Stomach (tissue), 9 donors: Measurements from ENCODE around the gene SYT5. TPM values are rescaled to one million over a fixed set of nuclear protein-coding genes. Genes with fewer than 3 reads are reported as not detected.
"Not testable (repeated sequence)": the region's sequence is repeated elsewhere in the genome, so short reads cannot be mapped to it uniquely, and the experiment has no call there.

Experiments used
- DNase-seq, 2 donors: peaks; one replicate each; pipeline versions ENCODE4 v3.0.0 to v3.0.0-alpha.2; 2013 to 2019
- H3K27ac ChIP-seq, 5 donors: fragments of 200-600 bp in 4 of 5; sonication (generic) in 4 of 5; one replicate each; pipeline ENCODE4 v1.5.1; 2013 to 2019; ENCODE audit warnings: mild to moderate bottlenecking in 1 of 5, moderate library complexity in 1 of 5
- H3K27me3 ChIP-seq, 3 donors: fragments of 200-600 bp; sonication (generic); one replicate each; pipeline ENCODE4 v1.5.1; 2017 to 2019; ENCODE audit warnings: mixed run types in 1 of 3
- H3K36me3 ChIP-seq, 4 donors: fragments of 200-600 bp; sonication (generic); 1 replicate in 3 of 4; 2 replicates in 1 of 4; pipeline ENCODE4 v1.5.1; 2016 to 2019
- H3K4me1 ChIP-seq, 4 donors: fragments of 200-600 bp; sonication (generic); one replicate each; pipeline ENCODE4 v1.5.1; 2016 to 2019
- H3K4me3 ChIP-seq, 4 donors: fragments of 200-600 bp; sonication (generic) in 3 of 4; one replicate each; pipeline ENCODE4 v1.5.1; 2016 to 2019; ENCODE audit warnings: mild to moderate bottlenecking in 1 of 4
- H3K9me3 ChIP-seq, 4 donors: fragments of 200-600 bp; sonication (generic); one replicate each; pipeline ENCODE4 v1.5.1; 2016 to 2019
- EP300 ChIP-seq: sonication (generic); formaldehyde crosslinking; IDR thresholded peaks from one replicate; pipeline ENCODE4 v1.6.1; 2017; ENCODE audit warnings: antibody characterized with exemption
- POLR2A ChIP-seq, 4 donors: fragments of 450-650 bp; IDR thresholded peaks; one replicate each; pipeline ENCODE4 v1.6.1; 2016; ENCODE audit warnings: antibody characterized with exemption in 4 of 4, control low read depth in 2 of 4, mild to moderate bottlenecking in 1 of 4, moderate library complexity in 1 of 4
- POLR2AphosphoS5 ChIP-seq, 3 donors: sonication (generic); formaldehyde crosslinking; IDR thresholded peaks; one replicate each; pipeline ENCODE4 v1.6.1; 2016; ENCODE audit warnings: antibody characterized with exemption in 3 of 3
- WGBS, 5 donors: extraction: QIAGEN DNeasy Blood & Tissue Kit in 3 of 5; methylation state at CpG; one replicate each; pipeline versions ENCODE4 v1.1.5 to v1.1.7; 2013 to 2018; 5-methylcytosine and 5-hydroxymethylcytosine counted together
- intact Hi-C: fragments of 100-400 bp; cut with DNase I; formaldehyde crosslinking; loops from one replicate; pipeline ENCODE4 v1.15.1; 2023; ENCODE audit warnings: low total_unique reads
- polyA plus RNA-seq, 3 donors: library from polyadenylated mRNA; stranded (reverse); fragments of 200-250 nt; gene quantifications; one replicate each; pipeline ENCODE4 v1.2.3, GENCODE V29; 2013
- total RNA-seq, 5 donors: library from RNA; depleted of rRNA; stranded (reverse); fragments of >200 nt; gene quantifications; one replicate each; pipeline versions ENCODE4 v1.1.0 to v1.2.3, GENCODE V29; 2014 to 2016
- TF ChIP-seq, protein P1 (sequence below), 7 experiments: fragments of 450-650 bp in 4 of 7; fragments of 200-600 bp in 3 of 7; sonication (generic) in 3 of 7; IDR thresholded peaks; one replicate each; pipeline ENCODE4 v1.5.1; 2016 to 2019; ENCODE audit warnings: antibody characterized with exemption in 7 of 7, control low read depth in 2 of 7, mild to moderate bottlenecking in 1 of 7
- donor health status: healthy with polysubstance abuse.
- donor health status: Bipolar disorder and iron deficiency.
- donor health status: healthy.

Gene SYT5
- total and polyA plus RNA-seq, 8 donors, result 0.20 to 2.8 (median 1.8) TPM; not detected in 4

DNA sequence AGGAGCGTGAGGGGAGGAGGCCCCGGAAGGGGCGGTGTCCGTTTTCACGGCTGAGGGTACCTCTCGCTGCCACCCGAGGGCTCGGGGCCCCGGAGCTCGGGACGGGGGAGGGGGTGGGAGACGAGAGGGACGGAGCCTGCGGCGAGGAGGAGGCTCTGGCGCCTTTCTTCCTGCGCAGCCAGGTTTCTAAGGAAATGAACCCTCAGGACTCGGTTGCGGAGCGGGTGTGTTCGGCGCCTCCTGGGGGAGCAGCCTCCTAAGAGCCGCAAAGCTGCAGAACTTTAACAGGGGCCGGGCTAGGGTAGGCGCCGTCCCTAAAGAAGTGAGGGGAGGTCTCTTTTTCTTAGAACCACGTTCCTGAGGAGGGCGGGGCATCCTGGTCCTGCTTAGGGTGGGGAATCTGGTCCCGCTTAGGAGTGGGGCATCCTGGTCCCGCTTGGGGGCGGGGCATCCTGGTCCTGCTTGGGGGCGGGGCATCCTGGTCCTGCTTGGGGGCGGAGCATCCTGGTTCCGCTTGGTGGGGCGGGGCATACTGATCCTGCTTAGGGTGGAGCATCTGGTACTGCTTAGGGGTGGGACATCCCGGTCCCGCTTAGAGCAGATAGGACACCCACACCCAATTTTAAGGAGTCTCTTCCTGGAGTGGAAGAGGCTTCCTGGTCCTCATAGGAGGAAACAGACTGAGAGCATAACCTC is 6.2 kb downstream of the SYT5 start:
- peak overlapping the region; percentile 25 to 49 (median 31) for H3K4me3 ChIP-seq
- intact Hi-C loops, result no loop called here
- H3K9me3 ChIP-seq, result no peaks in the 10 kb centered on the region
- no peak overlapping the region for H3K27ac ChIP-seq
- TF ChIP-seq, protein P1, sequence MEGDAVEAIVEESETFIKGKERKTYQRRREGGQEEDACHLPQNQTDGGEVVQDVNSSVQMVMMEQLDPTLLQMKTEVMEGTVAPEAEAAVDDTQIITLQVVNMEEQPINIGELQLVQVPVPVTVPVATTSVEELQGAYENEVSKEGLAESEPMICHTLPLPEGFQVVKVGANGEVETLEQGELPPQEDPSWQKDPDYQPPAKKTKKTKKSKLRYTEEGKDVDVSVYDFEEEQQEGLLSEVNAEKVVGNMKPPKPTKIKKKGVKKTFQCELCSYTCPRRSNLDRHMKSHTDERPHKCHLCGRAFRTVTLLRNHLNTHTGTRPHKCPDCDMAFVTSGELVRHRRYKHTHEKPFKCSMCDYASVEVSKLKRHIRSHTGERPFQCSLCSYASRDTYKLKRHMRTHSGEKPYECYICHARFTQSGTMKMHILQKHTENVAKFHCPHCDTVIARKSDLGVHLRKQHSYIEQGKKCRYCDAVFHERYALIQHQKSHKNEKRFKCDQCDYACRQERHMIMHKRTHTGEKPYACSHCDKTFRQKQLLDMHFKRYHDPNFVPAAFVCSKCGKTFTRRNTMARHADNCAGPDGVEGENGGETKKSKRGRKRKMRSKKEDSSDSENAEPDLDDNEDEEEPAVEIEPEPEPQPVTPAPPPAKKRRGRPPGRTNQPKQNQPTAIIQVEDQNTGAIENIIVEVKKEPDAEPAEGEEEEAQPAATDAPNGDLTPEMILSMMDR (IDR thresholded peaks at IDR 0.05), result no peak
- TF ChIP-seq POLR2A (IDR thresholded peaks at IDR 0.05) (no peak), EP300 (no peak), POLR2AphosphoS5 (IDR thresholded peaks at IDR 0.05) (no peak)
- DNase-seq, result peak; percentile 43 to 67
- H3K36me3 ChIP-seq, result no peaks in the 10 kb centered on the region
- H3K27me3 ChIP-seq, result peaks cover 30 to 100% (median 90%) of the 10 kb centered on the region in 3 donors
- peaks cover 6 to 23% (median 15%) of the 10 kb centered on the region in 4 donors for H3K4me1 ChIP-seq
- 1 to 5% (median 2%) methylated on average over 18 to 37 of the region's 37 CpGs for WGBS, 5 donors

DNA sequence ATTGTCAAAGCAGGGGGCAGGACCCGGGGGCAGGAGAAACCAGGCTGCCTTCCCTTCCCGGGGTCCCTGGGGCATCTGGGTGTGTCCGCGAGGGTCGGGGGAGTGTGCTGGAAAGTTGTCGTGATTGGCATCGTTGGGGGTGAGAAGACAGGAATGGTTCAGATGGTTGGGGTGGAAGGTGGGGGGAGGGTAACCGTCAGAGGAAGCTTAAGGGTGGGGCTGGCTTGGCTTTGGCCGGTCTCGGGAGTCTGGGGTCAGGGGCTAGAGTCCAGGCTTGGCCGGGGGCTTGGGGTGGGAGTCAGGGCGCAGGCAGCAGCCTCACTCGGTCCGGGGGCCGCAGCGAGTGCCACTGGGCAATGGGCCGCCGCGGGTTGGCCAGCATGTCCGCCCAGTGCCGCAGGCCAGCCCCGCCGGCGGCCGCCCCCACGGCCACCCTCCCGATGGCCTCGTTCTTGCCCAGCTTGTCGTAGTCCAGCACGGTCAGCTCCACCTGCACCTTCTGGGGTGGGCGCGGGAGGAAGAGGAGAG is 6.8 kb downstream of the SYT5 start:
- TF ChIP-seq POLR2A (IDR thresholded peaks at IDR 0.05) (no peak), POLR2AphosphoS5 (IDR thresholded peaks at IDR 0.05) (no peak), EP300 (no peak)
- TF ChIP-seq, protein P1 (IDR thresholded peaks at IDR 0.05), result no peak
- Histone ChIP-seq H3K36me3 (no peaks in the 10 kb centered on the region), H3K27ac (no peak overlapping the region), H3K27me3 (peaks cover 36 to 100% (median 89%) of the 10 kb centered on the region in 3 donors), H3K9me3 (no peaks in the 10 kb centered on the region), H3K4me3 (peak overlapping the region; percentile 25 to 49 (median 31)), H3K4me1 (peaks cover 6 to 20% (median 12%) of the 10 kb centered on the region in 4 donors)
- 2 to 5% (median 2%) methylated on average over 13 to 32 of the region's 32 CpGs for WGBS, 5 donors
- DNase-seq, result no peak
- intact Hi-C loops, result no loop called here

DNA sequence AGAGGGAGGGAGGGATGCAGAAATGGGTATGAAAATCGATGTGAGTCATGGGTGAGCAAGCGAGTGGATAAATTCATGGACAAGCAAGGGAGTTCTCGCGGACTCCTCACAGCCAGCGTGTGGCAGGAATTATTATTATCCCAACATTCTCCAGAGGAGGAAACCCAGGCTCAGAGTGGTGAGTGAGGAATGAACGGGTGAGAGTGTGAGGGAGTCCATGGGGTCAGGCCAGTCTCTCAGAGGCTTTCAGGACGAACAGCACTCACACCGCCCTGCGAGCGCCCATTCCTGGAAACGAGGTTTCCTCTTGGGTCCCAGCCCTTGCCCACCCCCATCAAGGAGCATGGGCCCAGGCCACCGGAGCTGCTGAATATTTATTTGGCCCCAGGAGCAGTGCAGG is 7.3 kb downstream of the SYT5 start:
- no peaks in the 10 kb centered on the region for H3K36me3 ChIP-seq
- H3K9me3 ChIP-seq, result no peaks in the 10 kb centered on the region
- TF ChIP-seq, protein P1 (IDR thresholded peaks at IDR 0.05), result no peak
- TF ChIP-seq POLR2AphosphoS5 (IDR thresholded peaks at IDR 0.05) (no peak), POLR2A (IDR thresholded peaks at IDR 0.05) (no peak), EP300 (no peak)
- peaks cover 6 to 20% (median 12%) of the 10 kb centered on the region in 4 donors for H3K4me1 ChIP-seq
- no peak overlapping the region for H3K27ac ChIP-seq
- H3K27me3 ChIP-seq, result peaks cover 38 to 100% (median 87%) of the 10 kb centered on the region in 3 donors
- 13 to 19% (median 17%) methylated on average over 12 of the region's 12 CpGs for WGBS, 5 donors
- intact Hi-C loops, result no loop called here
- no peak for DNase-seq
- H3K4me3 ChIP-seq, result no peak overlapping the region

DNA sequence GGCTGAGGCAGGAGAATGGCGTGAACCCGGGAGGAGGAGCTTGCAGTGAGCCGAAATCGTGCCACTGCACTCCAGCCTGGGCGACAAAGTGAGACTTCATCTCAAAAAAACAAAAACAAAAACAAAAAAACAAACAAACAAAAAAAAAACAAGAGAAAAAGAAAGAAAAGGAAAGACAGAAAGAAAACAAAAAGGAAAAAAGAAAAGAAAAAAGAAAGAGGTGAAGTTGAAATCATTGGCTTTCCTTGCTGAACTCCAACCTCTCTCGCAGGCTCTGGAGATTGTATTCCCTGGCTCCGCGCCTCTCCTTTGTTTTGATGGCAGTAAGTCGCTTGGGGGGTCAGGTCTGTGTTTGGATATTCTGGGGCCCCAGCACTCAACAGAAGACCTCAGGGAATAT is 7.8 kb downstream of the SYT5 start:
- H3K9me3 ChIP-seq, H3K4me3 ChIP-seq, H3K36me3 ChIP-seq, H3K27ac ChIP-seq, intact Hi-C loops, DNase-seq: not testable (repeated sequence)
- Histone ChIP-seq H3K4me1 (peaks cover 6 to 21% (median 15%) of the 10 kb centered on the region in 4 donors), H3K27me3 (peaks cover 41 to 100% (median 87%) of the 10 kb centered on the region in 3 donors)
- WGBS, 5 donors, result 46 to 65% (median 52%) methylated on average over 9 of the region's 9 CpGs

DNA sequence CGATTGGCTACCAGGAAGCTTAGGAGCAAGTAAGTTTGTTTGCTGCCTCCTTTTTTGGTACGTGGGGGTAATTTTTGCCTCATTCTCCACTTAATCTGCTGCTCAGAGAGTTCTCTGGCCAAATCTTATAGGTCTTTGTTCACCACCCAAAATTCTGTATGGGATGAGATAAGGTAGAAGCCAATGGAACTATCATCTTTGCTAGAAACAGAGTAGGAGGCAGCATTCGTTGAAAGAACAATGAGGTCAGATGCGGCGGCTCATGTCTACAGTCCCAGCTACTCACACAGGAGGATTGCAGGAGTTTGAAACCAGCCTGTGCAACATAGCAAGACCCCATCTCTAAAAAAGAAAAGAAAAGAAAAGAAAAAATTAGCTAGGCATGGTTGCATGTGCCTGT is 8.6 kb downstream of the SYT5 start:
- WGBS, 5 donors, result 72 to 81% (median 77%) methylated on average over 5 of the region's 5 CpGs
- Histone ChIP-seq H3K27me3 (peaks cover 41 to 100% (median 88%) of the 10 kb centered on the region in 3 donors), H3K36me3 (no peaks in the 10 kb centered on the region), H3K9me3 (no peaks in the 10 kb centered on the region), H3K4me3 (no peak overlapping the region), H3K4me1 (peaks cover 6 to 30% (median 22%) of the 10 kb centered on the region in 4 donors), H3K27ac (no peak overlapping the region)
- intact Hi-C loops, result no loop called here
- no peak for TF ChIP-seq POLR2AphosphoS5 (IDR thresholded peaks at IDR 0.05)
- no peak for TF ChIP-seq POLR2A (IDR thresholded peaks at IDR 0.05)
- DNase-seq, result no peak
